GM18519 (cell line): ENCODE results near the gene TP53.
A peak's percentile ranks its signal among the peaks of the same experiment; 100 is the strongest.

Source experiments
- ATAC-seq: cut with Tn5 transposase; IDR thresholded peaks from one replicate; pipeline ENCODE4 v1.9.1; 2021; ENCODE audit warnings: mild to moderate bottlenecking, moderate library complexity; ENCODE audit not compliant: unreplicated experiment, low FRiP score

The TP53 gene

GRCh38 chr17:7707446-7707845 is 20.2 kb upstream of the TP53 start:
- ATAC-seq, result no peak

DNA sequence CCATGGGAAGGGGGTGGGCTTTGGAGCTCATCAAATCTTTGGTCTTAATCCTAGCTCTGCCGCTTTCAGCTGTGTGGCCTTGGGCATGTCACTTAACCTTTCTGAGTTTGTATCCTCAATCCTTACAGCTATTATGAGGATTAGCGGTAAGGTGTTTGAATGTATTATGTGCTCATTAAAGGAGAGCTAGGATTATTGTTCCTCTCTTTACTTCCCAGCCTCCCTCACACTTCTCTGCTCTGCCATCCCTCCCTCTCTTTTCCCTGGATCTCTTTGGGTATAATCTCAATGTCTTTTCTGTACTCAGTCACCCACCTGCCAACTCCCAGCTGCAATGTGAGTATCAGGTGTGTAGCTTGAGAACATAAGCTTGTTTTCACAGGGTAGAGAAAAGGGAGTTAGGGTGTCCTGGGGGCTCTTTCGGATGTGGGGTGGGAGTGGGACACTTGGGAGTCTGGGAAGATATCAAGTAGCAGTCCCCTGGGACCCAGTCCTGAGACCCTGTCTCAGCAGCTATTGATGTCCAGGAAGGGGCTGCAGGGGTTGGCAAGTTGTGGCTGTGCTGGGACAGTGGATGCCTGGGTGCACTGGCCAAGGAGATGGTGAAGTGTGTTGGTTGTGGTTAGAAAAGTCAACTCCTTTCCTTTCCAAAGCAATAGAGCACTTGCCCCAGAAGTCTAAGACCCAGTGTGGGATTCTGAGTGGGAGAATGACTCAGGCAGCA is 19.5 kb upstream of the TP53 start:
- ATAC-seq, result no peak

DNA sequence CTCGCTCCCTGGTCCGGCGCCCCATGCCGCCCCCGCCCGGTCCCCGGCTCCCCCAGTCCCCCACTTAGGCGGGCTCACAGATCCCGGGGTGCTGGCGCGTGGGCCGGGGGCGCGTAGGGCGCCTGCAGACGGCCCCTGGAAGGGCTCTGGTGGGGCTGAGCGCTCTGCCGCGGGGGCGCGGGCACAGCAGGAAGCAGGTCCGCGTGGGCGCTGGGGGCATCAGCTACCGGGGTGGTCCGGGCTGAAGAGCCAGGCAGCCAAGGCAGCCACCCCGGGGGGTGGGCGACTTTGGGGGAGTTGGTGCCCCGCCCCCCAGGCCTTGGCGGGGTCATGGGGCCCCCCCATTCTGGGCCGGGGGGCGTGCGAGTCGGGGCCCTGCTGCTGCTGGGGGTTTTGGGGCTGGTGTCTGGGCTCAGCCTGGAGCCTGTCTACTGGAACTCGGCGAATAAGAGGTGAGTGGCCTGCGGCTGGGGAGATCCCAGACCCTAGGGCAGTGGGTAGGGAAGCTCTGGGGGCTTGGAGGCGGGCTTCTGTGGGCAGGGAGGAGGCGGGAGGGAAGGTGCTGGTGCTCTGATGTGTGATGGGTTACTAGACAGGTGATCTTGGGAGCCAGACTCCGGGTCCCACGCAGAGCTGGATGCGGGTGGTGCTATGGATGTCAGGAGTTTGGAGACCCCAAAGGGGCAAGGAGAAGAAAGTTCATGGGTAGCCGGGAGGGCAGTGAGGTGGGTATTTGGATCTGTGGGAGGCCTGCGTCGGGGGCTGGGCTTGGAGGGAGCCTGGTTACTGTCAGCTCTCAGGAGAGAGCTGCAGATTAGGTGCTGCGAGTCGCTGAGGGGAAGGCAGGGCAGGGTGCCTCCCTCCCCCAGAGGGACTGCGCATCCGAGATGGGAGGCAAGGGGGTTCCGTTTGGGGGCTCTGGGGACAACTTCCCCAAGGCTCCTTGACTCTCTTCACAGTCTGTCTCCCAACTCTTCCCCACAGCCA is 18.3 kb upstream of the TP53 start:
- ATAC-seq, result no peak

GRCh38 chr17:7704601-7705268 is 17.4 kb upstream of the TP53 start, which contains the start of gene EFNB3:
TSS of gene EFNB3 (plus strand) at chr17:7705202. CDS start at chr17:7705599, 397 bp downstream.
- no peak for ATAC-seq

DNA sequence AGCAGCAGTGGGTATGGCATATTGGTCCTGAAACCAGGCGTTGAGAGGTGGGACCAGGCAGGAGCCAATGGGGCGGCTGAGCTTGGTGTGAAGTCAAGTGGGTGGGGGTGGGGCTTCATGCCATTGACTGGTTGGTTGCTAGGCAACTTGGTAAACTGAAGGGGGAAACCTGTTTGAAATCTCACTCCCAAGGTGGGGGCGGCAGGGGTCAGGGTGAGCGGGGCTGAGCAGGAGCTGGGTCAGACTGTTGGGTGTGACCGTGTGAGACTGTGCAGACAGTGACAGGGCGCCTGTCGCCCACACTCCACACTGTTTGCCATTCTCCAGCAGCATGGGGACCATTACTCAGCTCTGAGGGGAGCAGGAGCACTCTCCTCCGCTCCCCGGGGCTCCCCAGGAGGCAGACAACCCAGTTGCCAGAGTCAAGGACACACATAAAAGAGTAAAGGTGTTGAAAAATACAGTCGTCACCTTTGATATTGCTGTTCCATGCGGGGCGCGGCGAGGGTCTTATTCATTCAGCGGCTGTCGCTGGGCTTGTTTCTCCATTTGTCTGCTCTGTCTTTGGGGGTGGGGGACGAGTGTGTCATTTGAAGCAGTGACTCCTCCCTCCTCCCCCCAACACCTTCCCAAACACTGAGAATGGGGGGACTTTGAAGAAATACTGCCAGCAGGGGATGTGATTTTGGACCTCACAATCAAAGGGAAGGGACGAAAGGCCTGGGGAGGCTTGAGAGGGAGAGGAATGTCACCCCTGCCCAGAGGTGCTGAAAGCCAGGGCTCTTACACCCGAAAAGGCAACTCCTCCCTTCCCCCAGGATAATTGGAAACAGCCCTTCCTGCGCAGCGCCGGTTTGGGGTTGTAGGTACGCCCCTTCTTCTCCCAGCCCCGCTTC is 16.5 kb upstream of the TP53 start:
- no peak for ATAC-seq

DNA sequence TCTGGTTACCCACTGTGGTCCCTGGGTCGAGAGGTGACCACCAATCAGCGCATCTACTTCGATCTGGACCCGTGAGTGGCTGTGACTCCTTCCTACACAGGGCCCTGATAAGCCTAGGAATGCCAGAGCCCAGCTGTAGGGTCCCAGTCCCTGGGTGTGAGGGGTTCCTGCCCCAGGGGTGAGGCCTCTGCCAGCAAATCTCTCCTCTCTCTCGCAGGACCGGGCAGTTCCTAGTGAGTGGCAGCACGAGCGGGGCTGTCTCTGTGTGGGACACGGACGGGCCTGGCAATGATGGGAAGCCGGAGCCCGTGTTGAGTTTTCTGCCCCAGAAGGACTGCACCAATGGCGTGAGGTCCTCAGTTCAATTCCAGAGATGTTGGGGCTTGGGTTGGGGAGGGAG is 15.5 kb upstream of the TP53 start:
- ATAC-seq, result no peak

- no peak for ATAC-seq
These were observed 14.4 kb upstream of the TP53 start for GRCh38 chr17:7701681-7702080.

DNA sequence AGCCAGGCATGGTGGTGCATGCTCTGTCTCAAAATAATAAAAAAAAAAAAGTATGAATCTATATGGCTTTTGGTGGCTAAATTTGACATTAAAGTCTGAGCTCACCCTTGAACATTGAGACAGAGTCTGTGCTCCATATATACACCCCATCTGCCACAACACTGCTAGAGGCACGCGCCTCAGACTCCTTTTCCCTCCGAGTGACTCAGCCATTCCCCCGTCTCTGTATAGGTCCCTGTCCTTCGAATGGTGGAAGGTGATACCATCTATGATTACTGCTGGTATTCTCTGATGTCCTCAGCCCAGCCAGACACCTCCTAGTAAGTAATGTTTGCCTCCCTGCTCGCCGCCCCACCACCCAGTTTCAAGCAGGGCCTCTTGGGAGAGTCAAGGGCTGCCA is 13.2 kb upstream of the TP53 start:
- ATAC-seq, result no peak

DNA sequence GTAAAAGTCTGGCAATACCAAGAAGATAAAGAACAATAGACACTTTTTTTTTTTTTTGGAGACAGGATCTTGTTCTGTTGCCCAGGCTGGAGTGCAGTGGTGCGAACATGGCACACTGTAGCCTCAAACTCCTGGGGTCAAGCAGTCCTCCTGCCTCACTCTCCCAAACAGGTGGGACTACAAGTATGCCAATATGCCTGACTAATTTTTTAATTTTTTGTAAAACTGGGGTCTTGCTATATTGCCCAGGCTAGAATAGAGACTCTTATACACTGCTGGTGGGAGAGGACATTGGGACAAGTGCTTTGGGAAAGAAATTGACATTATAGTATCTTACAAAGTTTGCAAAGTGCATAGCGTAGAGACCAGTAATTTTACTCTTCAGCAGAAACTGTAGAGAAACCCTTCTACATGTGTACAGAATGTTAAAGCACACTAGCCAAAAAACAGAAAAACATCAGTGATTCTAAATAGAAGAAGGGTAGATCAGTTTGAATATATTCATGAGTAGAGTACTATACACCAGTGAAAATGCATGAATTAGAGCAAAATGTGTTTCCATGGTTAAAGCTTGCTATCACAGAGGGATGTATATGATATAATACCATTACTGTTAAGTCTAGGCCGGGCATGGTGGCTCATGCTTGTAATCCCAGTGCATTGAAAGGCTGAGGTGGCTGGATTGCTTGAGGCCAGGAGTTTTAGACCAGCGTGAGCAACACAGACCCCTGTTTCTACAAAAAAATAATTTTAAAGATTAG is 10.7 kb upstream of the TP53 start:
- ATAC-seq, result no peak

DNA sequence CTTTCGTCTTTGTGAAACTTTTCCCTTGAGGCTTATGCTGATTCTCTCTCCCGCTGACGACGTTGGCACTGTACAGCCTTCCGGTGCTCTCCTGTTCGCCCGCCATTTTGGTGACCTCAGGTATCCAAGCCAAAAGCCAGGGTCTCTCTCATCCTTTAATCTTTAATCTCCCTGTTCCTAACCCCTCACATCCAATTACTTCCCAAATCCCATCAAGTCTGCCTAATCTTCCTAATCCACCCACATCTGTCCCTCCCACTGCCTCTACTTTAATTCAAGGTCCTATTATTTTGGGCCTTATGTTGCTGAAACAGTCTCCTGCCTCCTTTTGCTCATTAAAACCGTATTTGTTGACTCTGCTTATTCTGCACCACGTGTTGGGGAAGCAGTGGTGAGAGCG is 8.3 kb upstream of the TP53 start:
- no peak for ATAC-seq

DNA sequence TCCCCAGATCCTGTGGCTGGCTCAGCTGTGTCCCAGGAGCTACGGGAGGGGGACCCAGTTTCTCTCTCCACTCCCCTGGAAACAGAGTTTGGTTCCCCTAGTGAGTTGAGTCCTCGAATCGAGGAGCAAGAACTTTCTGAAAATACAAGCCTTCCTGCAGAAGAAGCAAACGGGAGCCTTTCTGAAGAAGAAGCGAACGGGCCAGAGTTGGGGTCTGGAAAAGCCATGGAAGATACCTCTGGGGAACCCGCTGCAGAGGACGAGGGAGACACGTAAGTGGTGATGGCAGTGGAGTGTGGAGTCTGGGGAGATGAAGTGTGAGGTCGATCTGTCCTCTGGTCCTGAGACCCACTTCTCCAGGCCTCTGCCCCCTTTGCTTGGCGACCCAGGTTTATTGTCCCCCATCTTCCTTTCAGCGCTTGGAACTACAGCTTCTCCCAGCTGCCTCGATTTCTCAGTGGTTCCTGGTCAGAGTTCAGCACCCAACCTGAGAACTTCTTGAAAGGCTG is 1.6 kb upstream of the TP53 start:
- ATAC-seq, result no peak

DNA sequence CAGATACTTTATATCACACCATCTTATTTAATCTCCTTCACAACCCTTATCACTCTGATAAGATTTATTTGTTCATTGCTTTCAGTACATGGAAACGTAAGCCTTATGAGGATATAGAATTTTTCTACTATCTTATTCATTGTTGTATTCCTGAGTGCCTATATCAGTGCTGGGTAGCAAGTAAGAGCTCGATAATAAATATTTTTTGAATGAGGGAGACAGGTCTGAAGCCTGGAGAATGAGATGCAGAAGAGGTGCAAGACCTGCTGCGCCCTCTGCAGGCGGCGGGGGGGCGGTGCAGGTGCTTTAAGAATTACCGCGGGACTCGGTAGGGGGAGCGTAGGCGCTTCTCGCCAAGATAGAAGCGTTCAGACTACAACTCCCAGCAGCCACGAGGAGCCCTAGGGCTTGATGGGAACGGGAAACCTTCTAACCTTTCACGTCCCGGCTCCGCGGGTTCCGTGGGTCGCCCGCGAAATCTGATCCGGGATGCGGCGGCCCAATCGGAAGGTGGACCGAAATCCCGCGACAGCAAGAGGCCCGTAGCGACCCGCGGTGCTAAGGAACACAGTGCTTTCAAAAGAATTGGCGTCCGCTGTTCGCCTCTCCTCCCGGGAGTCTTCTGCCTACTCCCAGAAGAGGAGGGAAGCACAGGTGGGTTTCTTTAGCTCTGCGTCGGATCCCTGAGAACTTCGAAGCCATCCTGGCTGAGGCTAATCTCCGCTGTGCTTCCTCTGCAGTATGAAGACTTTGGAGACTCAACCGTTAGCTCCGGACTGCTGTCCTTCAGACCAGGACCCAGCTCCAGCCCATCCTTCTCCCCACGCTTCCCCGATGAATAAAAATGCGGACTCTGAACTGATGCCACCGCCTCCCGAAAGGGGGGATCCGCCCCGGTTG is 868 bp upstream of the TP53 start, which contains the start of gene WRAP53:
Gene WRAP53 (plus strand): TSS at position 570 of the 900 bp plus-strand sequence. CDS start 172 bp downstream, at position 742.
- peak; percentile 51 for ATAC-seq

DNA sequence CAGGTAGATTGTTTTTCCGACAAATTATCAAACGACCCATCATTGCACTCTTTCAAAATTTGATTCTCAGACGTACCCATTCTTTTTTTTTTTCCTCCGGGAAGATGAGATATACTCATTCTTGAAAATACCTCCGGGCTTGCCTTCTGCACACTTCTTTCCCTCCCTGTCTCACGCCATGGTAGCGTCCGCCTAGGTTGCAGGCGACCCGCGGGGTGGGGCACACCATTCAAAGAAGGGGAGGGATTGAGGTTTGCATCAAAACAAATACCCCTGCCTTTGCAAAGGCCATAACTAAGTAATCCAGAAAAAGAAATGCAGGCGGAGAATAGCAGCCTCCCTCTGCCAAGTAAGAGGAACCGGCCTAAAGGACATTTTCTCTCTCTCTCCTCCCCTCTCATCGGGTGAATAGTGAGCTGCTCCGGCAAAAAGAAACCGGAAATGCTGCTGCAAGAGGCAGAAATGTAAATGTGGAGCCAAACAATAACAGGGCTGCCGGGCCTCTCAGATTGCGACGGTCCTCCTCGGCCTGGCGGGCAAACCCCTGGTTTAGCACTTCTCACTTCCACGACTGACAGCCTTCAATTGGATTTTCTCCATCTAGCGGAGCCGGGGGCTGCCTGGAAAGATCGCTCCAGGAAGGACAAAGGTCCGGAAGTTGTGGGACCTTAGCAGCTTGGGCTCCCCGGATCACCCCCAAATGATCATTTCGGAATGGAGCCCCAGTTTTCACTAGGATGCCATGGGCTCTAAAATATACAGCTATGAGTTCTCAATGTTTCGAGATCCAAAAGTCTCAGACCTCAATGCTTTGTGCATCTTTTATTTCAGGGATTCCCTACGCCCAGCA is 843 bp downstream of the TP53 start:
- no peak for ATAC-seq

GRCh38 chr17:7685533-7686221 is 1.6 kb downstream of the TP53 start:
- ATAC-seq, result no peak

GRCh38 chr17:7684851-7685532 is 2.3 kb downstream of the TP53 start:
- ATAC-seq, result no peak
